Cardiac fibroblast (primary cell): ENCODE measurements around the gene KLHL5.
"Not testable (repeated sequence)": the region's sequence is repeated elsewhere in the genome, so short reads cannot be mapped to it uniquely, and the experiment has no call there.

Experiments used
- DNase-seq, 2 donors: peaks; one replicate each; pipeline versions ENCODE4 v3.0.0 to v3.0.0-alpha.2; 2010; ENCODE audit warnings: low read depth in 2 of 2
- H3K4me3 ChIP-seq, 2 donors: replicated peaks in 1 of 2; 1 replicate in 1 of 2; 2 replicates in 1 of 2; pipeline ENCODE4 v1.5.1; 2011; ENCODE audit warnings: low read depth in 2 of 2, low read length in 2 of 2, mild to moderate bottlenecking in 2 of 2, moderate library complexity in 1 of 2
- TF ChIP-seq, protein P1 (sequence below): IDR thresholded peaks from one replicate; pipeline ENCODE4 v1.5.1; 2011; ENCODE audit warnings: low read depth, mild to moderate bottlenecking, low read length, inconsistent platforms

Gene KLHL5

GRCh38 chr4:39024311-39024865, 37.6 kb upstream of the KLHL5 start:
- H3K4me3 ChIP-seq: no peak overlapping the region
- TF ChIP-seq, protein P1, sequence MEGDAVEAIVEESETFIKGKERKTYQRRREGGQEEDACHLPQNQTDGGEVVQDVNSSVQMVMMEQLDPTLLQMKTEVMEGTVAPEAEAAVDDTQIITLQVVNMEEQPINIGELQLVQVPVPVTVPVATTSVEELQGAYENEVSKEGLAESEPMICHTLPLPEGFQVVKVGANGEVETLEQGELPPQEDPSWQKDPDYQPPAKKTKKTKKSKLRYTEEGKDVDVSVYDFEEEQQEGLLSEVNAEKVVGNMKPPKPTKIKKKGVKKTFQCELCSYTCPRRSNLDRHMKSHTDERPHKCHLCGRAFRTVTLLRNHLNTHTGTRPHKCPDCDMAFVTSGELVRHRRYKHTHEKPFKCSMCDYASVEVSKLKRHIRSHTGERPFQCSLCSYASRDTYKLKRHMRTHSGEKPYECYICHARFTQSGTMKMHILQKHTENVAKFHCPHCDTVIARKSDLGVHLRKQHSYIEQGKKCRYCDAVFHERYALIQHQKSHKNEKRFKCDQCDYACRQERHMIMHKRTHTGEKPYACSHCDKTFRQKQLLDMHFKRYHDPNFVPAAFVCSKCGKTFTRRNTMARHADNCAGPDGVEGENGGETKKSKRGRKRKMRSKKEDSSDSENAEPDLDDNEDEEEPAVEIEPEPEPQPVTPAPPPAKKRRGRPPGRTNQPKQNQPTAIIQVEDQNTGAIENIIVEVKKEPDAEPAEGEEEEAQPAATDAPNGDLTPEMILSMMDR: no peak

DNA sequence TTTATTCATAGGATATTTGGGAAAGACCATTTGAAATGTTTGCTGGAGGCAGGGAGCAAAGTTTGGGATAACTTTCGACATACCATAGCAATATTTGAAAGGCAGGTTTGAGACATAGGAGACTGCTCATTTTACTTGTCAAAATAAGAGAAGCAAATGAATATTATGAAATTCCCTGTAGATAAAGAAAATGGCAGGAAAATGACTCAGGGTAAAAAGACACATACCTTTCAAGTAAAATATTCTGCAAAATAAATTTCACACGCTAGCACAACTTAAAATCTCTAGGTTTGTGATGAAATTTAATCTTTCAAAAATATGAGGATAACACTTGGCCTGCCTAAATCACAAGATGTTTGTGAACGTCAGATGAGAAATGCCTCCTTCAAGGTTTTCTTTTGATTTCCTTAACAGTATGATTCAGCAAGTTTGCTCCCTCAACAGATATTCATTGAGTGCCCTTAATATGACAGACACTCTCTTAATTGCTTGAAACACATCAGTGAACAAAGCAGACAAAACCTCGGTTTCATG, 36.4 kb upstream of the KLHL5 start:
- peak; percentile 76 to 79 for DNase-seq
- TF ChIP-seq, protein P1: no peak

More at GRCh38 chr4:39024311-39024865, 37.6 kb upstream of the KLHL5 start:
- no peak for DNase-seq

GRCh38 chr4:39026096-39026495, 35.9 kb upstream of the KLHL5 start:
- H3K4me3 ChIP-seq: no peak overlapping the region
- TF ChIP-seq, protein P1: no peak
- DNase-seq: no peak

More for the DNA sequence above, 36.4 kb upstream of the KLHL5 start:
- no peak overlapping the region for H3K4me3 ChIP-seq

DNA sequence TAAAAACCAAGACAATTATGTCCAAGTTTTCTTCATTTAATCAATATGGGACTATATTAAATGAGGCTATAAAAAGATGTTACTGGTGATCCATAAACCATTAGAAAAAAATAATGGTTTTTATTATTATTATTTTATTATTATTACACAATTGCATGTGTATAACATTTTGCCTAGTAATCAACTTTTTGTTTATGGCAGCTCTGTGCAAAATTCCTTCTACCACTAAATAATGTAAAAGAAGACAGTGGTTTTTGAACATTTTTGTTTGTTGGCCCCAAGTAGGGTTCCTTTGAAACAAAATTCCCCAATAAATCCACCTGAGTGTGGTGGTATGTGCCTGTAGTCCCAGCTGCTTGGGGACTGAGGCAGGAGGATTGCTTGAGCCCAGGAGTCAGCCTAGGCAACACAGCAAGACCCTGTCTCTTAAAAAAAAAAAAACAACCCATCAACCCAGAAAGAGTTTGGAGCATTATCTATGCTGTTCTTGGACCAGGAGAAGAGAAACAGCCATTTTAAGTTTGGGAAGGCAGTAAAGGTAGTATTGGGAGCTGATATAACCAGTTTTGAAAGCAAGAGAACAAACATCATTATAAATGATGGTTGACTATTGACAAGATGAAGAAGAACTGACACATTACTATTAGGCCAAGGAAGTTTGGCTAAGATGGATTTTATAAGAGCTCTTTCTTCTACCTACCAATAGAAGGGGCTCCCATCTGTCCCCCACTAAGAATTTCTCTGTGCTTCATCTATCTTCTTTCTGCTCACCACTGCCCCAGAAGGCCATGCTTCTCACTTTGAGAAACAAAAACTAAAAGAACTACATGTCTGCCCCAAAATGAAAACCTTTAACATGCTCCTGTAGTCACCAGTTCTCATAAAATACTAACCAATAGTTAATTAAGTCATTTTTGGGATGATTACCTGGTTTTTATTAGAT, 32.0 kb upstream of the KLHL5 start:
- H3K4me3 ChIP-seq: peak overlapping the region in 1 of 2 donors; percentile 7
- no peak for DNase-seq
- TF ChIP-seq, protein P1: no peak

GRCh38 chr4:39030725-39031124, 31.3 kb upstream of the KLHL5 start:
- TF ChIP-seq, protein P1: no peak
- peak; percentile 47 to 58 for DNase-seq
- peak overlapping the region in 1 of 2 donors; percentile 0 for H3K4me3 ChIP-seq

GRCh38 chr4:39031590-39032020, 30.4 kb upstream of the KLHL5 start:
- H3K4me3 ChIP-seq: peak overlapping the region in 1 of 2 donors; percentile 15
- DNase-seq: not testable (repeated sequence)
